Hepatocyte (in vitro differentiated cells): ENCODE data around the gene ITM2C.

Experiments used
- EZH2 ChIP-seq: fragments of 200-600 bp; sonication (generic); IDR thresholded peaks from 2 replicates; pipeline ENCODE4 v1.6.1; 2016; ENCODE audit warnings: antibody characterized with exemption, mild to moderate bottlenecking, borderline replicate concordance
- TF ChIP-seq, protein P1 (sequence below): fragments of 200-600 bp; sonication (generic); IDR thresholded peaks from 2 replicates; pipeline ENCODE4 v1.5.1; 2016; ENCODE audit warnings: antibody characterized with exemption, mild to moderate bottlenecking; ENCODE audit not compliant: poor library complexity

- TF ChIP-seq, protein P1, sequence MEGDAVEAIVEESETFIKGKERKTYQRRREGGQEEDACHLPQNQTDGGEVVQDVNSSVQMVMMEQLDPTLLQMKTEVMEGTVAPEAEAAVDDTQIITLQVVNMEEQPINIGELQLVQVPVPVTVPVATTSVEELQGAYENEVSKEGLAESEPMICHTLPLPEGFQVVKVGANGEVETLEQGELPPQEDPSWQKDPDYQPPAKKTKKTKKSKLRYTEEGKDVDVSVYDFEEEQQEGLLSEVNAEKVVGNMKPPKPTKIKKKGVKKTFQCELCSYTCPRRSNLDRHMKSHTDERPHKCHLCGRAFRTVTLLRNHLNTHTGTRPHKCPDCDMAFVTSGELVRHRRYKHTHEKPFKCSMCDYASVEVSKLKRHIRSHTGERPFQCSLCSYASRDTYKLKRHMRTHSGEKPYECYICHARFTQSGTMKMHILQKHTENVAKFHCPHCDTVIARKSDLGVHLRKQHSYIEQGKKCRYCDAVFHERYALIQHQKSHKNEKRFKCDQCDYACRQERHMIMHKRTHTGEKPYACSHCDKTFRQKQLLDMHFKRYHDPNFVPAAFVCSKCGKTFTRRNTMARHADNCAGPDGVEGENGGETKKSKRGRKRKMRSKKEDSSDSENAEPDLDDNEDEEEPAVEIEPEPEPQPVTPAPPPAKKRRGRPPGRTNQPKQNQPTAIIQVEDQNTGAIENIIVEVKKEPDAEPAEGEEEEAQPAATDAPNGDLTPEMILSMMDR: peak; percentile 97
- no peak for TF ChIP-seq EZH2
These were observed 16.8 kb upstream of the ITM2C start for GRCh38 chr2:230847883-230848388.
